NCI-H226 (cell line): ENCODE measurements around the gene BAMBI.
A peak's percentile ranks its signal among the peaks of the same experiment; 100 is the strongest.
"Not testable (repeated sequence)": the region's sequence is repeated elsewhere in the genome, so short reads cannot be mapped to it uniquely, and the experiment has no call there.

ENCODE experiments used
- DNase-seq: peaks from one replicate; pipeline ENCODE4 v3.0.0-alpha.2; 2015

The BAMBI gene

DNA sequence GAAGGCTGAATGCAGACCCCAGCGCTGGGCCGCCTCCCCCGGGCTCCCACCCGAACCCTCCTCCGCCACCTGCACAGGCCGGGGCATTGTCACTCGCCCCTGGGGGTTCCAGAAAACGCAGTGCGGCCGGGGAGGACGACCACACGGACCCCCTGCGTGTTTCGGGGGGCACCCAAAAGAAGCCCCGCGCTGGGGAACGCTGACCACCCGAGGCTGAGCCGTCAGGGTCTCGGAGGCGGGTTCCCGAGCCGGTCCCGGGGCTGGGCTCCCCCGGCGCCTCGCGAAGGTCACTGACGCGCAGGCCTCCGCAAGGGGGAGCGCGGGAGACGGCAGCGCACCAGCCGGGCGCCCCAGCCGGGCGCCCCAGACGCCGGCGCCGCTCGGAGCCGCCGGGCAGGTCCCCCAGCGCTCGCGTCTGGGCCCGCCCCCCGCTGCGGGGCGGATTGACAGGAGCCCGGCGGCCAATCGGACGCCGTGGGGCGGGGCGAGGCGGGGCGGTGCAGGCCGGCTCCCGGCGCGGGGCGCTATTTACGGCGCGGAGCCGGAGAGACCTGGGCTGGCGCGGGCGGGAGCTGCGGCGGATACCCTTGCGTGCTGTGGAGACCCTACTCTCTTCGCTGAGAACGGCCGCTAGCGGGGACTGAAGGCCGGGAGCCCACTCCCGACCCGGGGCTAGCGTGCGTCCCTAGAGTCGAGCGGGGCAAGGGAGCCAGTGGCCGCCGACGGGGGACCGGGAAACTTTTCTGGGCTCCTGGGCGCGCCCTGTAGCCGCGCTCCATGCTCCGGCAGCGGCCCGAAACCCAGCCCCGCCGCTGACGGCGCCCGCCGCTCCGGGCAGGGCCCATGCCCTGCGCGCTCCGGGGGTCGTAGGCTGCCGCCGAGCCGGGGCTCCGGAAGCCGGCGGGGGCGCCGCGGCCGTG, at the start of gene BAMBI:
TSS of gene BAMBI (plus strand) at position 554 of the 920 bp plus-strand sequence. CDS start 377 bp downstream, outside the sequence.
- DNase-seq: peak; percentile 72

DNA sequence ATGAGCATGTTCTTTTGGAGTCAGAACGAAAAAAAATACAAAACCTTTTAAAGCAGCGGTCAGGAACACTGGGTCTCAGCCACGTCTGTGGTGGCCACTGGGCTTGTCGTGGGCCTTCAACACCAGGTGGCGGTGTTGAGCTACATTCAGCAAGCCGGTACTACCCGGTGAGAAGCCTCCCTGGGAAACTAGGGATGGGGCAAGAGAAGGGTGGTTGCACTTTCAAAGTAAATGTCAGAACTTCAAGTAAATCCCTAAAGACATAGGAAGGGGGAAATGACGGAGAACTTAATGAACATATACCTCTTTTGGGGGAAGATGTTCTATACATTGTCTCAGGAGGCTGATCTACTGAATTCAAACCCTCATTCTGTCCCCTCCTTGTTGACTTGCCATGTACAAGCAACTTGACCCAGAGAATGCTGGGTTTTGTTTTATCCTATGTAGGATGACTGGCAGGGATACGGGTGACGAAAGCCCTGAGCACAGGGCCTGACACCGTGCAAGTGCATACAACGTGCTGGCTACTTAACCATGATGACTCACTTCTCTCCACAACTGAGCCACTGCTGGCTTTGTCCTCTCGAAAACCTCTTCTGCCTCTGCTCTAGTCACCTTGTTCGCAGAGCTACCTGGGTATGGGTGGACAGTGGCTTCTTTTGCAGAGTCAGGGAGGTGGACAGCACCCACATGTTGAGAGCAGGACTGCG, 49.0 kb upstream of the BAMBI start:
- DNase-seq: peak; percentile 34

DNA sequence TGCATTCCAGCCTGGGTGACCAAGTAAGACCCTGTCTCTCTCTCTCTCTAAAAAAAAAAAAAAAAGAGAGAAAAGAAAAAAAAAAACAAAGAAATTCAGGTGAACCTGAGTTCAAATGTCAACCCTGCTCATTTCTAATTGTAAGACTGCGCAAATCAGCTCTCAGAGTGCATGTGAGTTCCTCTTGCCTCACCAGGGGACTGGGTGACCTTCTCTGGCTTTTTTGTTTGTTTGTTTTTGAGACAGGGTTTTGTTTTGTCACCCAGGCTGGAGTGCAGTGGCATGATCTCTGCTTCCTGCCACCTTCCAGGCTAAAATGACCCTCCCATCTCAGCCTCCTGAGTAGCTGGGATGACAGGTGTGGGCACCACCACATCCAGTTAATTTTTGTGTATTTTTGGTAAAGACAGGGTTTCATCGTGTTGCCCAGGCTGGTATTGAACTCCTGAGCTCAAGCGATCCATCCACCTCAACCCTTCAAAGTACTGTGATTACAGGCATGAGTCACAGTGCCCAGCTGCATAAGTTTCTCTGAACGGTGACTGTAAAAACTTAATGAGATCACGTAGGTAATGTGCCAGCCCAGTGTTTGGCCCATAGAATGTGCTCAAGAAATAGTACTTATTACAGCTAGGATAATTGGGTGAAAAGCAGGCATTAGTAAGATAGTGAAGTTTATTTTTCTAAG, 45.3 kb upstream of the BAMBI start:
- DNase-seq: no peak

- no peak for DNase-seq
Measured at GRCh38 chr10:28632584-28632945, 44.8 kb upstream of the BAMBI start.

DNA sequence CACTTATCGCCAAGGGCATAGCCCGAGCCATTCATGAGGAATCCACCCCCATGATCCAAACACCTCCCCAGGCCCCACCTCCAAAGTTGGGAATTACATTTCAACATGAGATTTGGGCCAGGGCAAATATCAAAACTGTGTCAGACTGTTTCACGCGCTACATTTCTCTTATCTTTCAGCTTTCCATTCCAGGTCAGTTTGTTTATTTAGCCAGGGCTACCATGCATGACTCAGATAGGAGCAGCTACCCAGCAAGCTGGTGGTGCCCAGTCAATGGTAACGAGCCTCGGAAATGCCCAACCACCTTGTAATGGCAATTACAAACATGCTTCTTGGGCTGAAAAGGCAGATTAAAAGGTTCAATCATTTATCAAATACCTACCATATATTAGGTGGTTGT, 43.6 kb upstream of the BAMBI start:
- DNase-seq: peak; percentile 77

DNA sequence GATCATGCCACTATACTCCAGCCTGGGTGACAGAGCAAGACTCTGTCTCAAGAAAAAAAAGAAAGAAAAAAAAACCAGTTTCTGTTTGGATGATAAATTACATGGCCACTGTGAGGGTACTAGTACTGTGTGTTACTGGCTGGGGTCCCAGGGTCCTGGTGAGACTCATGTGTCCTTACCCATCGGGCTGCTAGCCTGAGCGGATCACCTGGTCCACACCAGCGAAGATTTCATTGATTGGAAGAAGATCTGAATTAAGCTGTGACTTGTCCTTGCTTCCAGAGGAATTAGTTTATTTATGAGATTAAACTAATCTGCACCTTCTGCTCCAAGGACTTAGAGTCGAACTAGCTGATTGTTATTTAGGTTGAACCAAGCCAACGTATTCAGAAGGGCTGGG, 40.0 kb upstream of the BAMBI start:
- no peak for DNase-seq

DNA sequence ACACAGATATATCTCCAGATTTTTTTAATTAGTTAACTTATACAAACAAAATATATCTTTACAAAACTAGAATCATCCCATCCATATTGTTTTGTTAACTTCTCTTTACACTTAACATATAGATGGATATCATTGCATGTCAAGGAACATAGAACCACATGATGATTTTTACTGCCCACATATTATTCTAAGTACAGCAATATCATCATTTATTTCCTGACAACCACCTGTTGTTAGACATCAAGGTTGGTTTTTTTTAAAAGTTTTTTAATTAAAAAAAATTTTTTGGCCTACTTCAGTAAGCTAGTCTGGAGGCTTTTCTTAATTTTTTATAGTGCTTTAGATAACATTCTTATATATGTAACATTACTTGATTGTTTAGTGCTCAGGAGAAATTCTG, 38.9 kb upstream of the BAMBI start:
- no peak for DNase-seq

DNA sequence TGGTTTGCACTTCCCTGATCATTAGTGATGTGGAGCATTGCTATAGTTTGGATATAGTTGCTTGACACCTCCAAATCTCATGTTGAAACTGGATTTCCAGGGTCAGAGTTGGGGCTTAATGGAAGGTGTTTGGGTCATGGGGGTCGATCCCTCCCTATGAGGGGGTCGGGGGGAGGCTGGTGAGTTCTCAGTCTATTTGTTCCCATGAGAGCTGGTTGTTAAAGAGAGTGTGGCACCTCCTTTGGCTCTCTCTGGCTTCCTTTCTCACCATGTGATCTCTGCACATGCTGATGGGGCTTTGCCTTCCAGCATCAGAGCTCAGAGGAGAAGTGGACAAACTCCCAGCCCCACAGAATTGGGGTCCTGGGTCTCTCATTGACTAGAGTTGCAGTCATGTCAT, 36.8 kb upstream of the BAMBI start:
- DNase-seq: no peak

DNA sequence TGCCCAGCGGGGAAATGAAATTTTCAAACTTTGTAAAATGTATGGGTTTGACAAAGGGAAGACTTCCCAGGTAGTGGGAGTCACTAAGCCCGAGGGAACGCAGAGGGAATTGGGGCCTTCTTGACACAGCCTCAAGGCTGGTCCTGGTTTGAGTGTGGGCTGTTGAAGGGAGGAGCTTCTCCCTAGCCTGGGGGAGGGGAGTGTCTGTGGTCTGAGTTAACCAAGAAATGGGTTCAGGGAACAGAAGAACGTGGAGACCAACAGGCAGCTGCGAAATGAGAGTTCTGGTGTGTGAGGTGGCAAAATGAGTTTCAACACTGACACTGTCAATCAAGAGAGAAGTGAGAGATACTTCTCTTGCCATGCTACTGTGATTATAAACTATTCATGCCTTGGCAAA, 32.7 kb upstream of the BAMBI start:
- no peak for DNase-seq

DNA sequence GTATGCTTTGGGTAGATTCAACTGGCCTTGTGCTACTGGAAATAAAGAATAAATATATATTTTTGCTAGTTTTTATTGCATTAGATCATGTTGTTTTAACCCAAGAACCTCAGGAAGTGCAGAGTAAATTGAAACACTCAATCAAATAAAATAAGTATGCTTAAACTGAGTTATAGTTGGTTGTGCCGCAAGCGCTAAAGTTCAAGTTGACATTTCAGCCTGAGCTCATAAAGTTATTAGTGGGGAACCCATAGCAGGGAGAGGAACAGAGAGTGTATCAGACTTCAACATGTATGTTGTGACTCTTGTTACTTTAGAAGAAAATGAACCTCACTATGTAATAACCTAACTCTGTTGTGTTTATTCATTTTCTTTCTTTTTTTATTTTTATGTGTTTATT, 25.2 kb upstream of the BAMBI start:
- DNase-seq: no peak

DNA sequence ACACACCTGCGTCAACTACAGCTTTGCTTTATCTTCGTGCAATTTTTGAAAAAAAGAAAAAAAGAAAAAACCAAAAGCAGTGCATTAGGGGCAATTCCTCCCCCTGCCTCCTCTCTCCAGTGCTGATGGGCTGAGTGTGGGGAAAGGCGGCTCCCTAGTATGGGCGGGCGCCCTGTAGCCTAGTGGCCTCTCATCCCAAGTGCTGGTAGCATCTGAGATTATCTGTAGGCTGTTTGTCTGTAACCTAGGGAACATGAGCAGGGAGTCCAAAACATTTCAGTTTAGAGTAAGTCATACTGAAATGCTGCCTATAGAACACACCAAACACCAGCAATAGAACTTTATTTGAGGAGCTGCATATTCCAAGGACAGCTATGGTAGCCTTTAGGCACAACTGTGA, 24.6 kb upstream of the BAMBI start:
- DNase-seq: no peak

DNA sequence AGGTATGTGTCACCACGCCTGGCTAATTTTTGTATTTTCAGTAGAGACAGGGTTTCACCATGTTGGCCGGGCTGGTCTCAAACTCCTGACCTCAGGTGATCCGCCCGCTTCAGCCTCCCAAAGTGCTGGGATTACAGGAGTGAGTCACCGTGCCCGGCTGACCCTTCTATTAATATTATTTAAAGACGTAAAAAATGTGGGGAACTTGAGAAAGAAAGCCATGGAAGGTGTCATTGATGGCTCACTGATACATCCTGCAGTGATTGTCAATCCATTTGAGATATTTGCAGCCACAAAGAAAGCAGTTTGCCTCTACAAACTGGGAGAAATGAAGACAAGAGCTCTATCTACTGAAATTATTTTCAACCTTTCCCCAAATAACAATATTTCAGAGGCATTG, 18.5 kb upstream of the BAMBI start:
- DNase-seq: not testable (repeated sequence)

DNA sequence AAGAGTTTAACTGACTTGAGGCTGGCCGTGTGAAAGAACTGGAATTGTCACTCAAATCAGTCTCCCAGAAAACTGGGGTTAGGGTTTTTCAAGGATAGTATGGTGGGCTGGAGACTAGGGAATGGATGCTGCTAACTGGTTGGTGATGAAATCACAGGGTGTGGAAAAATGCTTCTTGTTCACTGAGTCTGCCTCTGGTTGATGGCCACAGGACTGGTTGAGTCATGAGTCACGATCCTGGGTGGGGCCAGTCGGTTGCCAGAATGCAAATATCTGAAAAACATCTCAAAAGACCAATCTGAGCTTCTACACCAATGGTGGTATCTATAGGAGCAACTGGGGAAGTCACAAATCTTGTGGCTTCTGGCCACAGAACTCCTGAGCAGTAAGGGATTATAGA, 16.3 kb upstream of the BAMBI start:
- DNase-seq: peak; percentile 68

DNA sequence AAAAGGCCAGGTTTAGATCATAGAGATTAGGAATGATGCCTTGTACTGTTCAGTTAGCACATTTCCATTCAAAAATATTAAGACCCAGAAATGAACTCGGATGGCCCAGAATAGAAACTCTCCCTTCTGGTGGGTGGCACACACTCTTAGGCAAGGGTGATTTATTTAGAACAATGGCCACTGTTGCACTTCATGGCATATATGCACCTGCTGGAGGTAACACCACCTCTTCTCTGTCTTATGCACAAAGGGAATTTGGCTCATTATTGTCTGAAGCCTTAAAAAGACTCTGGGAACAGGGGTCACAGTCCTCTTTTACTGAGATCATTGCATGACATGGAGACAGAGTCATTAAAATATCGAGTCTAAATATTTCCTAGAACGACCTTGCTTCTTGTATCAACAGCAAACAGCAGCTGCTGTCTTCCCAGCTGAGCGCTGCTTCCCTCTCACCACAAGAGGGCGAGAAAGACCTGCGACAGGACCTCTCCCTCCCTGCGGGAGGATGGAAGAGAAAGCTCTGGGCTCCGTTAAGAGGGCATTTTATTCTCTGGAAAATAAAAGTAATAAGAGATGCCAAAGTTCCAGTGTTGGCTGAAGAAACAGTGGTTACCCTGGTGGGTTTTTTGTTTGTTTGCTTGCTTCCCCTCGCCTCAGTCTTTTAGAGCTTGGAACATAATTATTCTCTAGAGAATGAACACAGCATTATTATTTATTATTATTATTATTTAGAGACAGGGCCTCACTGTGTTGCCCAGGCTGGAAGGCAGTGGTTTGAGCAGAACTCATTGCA, 13.5 kb upstream of the BAMBI start:
- peak; percentile 65 for DNase-seq

DNA sequence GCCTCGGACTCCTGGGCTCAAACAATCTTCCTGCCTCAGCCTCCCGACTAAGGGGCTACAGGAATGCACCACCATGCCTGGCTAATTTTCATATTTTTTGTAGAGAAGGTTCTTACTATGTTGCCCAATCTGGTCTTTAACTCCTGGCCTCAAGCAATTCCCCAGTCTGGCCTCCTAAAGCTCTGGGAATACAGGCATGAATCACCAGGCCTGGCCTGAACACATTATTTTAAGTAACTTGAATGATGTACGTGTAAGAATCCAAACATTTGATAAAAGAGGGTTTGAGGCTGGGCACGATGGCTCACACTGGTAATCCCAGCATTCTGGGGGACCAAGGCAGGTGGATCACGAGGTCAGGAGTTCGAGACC, 13.0 kb upstream of the BAMBI start:
- peak; percentile 55 for DNase-seq

DNA sequence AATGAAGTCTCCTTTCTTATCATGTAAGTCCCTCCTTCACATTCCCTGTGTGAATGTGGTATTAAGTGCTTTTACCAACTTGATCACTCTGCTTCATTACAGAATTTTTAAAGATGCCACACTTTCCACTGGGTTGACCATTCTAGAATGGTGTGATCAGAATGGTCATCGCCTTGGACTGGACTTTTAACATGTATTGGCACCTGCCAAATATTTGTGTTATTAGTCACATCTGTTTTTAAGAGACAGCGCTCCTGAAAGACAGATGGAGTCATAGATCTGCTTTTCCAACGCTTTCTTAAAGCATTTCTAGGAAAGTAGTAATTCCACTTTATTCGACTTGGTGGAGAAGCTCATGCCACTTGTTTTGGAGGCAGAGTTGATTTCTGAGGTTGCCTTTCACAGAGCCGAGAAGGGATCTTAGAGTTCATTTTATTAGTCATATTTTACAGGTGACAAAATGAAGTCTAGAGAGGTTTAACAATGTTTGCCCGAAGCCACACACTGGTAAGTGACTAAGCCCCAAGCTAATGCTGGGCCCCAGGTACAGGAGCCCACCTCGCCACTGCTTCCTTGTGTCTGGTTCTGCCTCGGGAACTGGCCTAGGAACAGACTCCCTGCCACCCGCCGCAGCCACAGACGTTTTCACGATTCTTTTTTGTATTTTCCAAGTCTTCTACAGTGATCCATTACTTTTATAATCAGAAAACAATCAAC, 10.4 kb upstream of the BAMBI start:
- DNase-seq: no peak

- DNase-seq: no peak
Measured at GRCh38 chr10:28668363-28669226, 8.7 kb upstream of the BAMBI start.

GRCh38 chr10:28669227-28670173, 7.8 kb upstream of the BAMBI start:
- no peak for DNase-seq

DNA sequence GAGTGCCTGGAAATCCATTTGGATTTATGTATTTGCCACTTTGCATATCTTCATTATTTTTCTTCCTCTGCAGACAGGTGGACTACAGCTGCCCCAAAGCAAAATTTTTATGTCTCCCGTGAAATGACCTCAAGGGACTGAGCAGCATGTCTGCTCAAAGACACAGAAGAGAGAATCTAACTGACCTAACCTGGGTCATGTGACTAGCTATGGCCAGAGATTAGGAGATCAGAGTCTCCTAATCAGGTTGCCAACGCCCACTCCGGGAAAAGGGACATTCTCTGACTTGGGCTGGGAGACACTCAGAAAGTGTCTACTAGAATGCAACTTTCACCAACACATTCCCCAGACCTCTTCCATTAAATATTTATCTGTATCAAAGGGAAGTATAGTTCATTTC, 2.5 kb upstream of the BAMBI start:
- DNase-seq: no peak
